CD4-positive, alpha-beta T cell treated with Interferon gamma for 1 hour (primary cell): ENCODE measurements around the gene PXDN.
"Not testable (repeated sequence)": the region's sequence is repeated elsewhere in the genome, so short reads cannot be mapped to it uniquely, and the experiment has no call there.

Experiments used
- DNase-seq: peaks from one replicate; pipeline ENCODE4 v3.0.0-alpha.2; 2020

PXDN gene

DNA sequence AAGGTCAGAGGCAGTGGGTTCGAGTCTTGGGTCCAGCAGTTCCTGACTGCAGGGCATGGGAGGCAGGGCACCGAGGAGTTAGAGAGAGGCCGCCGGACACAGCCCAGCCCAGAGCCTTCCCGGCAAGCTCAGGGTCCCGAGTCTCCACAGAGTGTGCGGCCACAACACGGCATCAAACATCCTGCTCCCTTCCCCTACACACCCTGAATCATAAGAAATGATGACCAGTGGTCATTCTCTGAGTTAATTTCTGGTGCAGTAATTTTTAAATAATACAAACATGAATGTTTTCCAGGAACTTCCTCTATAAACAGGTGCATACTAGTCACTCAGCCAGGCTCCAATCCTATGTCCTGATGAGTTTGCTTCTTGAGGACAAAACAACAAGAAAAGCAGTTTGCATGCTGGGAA is 118.0 kb downstream of the PXDN start:
- DNase-seq, result no peak

DNA sequence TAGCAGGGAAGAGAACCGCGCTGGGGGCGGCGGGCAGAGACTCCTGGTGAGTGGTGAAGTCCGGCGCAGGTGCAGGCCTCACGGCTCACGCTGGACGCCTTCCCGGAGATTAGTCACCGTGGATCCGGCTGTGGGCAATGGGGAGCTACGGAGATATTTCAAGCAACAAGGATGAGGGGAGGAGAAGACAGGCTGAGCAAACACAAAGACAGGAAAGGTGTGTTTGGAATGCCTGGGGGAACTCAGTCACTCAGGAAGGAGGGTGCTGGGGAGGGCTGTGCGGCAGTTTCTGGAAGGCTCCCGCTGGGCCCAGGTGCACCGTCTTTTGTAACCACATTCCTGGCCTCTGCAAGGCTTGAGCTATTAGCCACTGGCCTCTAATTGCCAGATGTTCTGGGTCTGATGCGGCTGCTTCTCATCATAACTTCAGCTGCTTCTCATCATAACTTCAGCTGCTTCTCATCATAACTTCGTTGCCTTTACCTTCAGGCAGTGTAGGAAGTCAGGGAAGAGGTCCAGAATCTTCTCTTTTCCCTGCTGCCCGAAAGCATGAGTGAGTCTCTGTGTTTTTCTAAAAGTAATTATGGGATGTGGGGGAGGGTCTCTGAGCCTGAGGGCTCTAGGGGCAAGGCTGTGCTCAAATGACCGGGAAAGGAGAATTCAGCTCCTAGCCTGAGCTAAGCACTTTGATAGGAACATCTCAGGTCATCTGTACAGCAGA is 118.9 kb downstream of the PXDN start:
- no peak for DNase-seq

DNA sequence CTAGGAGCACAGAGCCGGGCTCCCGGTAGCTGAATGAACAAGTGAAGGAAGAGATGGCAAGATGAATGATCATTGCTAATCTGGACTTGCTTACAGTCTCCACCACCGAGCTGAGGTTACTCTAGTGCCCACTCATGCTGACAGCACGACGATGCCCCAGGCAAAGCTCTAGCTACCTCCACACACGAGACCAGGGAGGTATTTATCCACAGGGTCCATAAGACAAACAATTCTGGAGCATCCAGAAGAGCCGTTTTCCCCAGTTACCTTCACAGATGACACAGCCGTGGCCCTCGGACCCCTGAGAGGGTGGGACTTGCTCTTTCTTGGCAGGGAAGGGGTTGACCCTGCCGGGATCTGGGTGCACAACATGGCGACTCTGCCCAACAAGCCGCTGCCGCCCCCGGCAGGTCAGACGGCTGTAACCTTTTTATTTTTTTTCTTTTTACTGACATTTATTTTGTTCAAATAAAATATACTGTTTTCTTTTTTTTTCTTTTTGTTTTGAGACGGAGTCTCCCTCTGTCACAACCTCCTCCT is 120.3 kb downstream of the PXDN start:
- no peak for DNase-seq

DNA sequence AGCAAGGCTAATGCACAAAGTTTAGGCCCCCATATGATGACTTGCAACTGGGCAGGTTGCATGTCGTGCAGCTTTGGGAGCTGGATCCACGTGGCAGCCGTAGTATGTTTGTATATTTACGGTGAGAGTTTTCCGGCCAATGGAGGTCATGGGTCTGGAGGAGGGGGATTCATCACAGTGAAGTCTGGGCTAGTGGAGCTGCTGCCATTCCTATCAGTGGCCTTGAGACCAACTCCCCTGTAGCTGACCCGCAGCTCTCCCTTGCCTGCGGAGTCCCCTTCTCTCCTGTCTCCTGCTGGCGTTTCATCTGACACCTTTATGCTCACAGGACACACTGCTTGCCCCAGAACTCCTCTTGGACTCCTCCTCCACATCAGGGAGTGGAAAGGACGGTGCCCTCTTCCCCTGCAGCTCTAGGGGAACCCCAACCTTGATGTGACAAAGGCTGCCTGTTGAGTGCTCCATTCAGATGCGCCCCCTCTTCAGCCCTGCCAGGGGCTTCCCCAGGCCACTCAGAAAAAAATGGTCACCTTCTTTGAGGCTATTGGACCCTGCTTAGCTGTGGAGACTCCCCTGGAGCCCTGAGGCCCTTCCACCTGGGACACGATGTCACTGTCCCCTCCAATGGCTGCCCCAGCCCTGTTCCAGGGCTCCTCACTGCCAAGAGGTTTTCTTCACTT is 121.7 kb downstream of the PXDN start:
- no peak for DNase-seq

DNA sequence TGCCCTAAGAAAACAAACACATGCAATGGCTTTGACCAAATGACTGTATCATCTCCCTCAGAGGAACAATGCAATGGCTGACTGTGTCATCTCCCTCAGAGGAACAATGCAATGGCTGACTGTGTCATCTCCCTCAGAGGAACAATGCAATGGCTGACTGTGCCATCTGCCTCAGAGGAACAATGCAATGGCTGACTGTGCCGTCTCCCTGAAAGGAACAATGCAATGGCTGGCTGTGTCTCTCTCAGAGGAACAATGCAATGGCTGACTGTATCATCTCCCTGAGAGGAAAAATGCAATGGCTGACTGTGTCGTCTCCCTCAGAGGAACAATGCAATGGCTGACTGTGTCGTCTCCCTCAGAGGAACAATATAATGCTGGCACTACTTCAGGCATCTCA is 122.3 kb downstream of the PXDN start:
- DNase-seq, result not testable (repeated sequence)

DNA sequence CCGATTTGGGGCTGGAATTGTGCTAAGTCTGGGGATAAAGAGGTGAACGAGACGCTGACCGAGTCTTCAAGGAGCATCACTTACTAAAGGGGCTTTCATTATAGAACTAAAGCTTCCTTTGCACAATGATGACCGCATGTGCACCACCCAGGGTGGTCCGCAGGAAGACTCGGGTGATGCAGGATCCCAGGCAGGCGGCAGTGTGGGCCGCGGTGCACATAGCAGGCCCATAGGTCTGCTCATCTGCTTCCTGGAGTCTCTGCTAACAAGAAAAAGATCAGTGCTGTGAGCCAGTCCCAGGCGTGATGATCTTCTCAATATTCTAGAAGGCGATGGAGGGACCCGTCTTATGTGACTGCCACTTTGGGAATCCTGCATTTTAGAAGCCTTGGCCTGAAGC is 122.8 kb downstream of the PXDN start:
- no peak for DNase-seq

DNA sequence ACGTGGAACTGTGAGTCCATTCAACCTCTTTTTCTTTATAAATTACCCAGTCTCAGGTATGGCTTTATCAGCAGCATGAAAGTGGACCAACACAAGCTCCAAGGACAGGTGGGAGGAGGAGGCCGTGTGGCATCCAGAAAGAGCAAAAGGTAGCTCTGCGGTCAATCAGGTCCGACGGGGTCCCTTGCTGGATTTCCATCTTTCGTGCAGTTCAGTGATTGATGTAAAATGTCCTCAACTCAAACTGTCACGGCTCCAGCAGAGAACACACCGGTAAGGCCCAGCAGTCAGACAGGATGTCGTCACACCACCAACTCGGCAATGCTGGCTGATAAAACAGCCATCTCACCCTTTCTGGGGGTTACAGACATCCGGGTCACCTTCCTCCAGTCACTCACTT is 123.3 kb downstream of the PXDN start:
- DNase-seq, result no peak

DNA sequence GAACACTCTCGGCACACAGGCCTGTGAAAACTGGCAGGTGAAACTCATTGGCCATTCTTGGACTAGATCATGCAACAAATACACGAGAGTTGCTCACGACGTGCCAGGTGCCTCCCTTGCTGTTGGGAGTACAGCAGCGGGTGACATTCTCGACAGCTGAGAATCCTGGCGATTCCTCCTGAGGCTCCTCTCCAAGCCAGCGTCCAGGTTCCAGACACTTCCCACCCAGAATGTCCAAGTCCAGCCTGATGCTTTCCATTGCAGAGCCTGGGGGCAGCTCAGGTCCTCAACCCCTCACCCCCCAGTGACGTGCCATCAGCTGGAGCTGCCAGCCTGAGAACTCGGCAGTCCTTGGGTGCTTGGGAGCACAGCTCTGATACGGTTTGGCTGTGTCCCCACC is 124.2 kb downstream of the PXDN start:
- no peak for DNase-seq

DNA sequence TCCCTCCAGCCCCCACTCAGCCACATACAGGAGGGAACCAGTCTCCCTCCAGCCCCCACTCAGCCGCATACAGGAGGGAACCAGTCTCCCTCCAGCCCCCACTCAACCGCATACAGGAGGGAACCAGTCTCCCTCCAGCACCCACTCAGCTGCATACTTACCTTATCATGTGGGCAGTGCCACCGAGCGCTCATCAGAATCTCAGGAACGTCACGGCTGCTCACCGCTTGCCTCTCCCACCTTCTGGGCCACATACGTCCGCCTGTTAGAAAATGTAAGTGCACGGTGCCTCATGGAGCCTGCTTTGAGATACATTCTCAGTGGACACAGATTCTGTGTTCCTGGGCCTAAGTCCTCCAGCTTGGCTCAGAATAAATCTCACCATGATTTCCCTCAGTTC is 124.8 kb downstream of the PXDN start:
- DNase-seq, result no peak

DNA sequence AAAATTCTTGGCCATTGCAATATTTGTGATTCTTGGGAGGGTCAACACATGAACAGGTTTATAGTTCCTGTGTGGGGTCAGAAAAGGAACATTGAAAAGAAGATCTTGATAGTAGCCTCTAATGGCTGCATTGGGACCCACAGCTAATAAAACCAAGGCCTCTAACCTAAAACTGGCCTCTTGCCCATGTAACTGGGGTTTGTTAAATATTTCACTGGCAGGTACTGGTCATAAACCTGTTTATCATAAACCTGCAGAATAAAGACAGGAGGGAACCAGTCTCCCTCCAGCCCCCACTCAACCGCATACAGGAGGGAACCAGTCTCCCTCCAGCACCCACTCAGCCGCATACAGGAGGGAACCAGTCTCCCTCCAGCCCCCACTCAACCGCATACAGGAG is 125.3 kb downstream of the PXDN start:
- DNase-seq, result no peak

DNA sequence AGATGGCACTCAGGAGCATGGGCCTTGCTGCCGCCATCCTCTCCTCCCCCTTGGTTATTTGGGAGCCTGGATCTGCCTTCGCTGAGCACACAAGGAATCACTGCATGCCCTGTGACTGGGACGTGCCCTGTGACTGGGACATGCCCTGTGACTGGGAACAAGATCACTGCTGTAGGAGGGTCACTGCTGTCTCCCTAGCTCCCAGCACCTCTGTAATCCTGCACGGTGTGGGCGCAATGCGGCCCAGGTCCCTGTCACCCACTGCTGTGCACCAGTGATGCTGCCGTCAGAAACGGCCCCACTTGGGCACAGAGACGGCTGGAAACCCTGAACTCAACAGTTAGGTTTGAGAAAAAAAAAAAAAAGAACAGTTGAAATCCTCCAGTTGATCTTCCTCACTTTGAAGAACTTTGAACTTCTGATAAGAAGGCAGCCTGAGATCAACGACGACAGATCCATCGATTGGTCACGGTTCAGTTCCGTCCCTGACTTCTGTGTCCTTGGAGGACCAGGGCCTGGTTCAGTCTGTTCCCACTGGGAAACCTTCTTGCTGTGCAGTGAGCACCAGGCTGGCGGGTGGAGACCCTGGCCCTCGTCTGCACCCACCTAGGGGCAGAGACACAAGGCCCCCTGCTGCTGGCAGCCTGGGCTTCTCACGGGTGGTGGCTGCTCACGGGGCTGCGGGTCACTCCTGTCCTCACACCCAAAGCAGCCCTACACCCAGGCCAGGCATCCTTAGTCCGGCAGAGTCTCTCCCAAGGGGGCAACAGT is 125.9 kb downstream of the PXDN start:
- DNase-seq, result no peak

DNA sequence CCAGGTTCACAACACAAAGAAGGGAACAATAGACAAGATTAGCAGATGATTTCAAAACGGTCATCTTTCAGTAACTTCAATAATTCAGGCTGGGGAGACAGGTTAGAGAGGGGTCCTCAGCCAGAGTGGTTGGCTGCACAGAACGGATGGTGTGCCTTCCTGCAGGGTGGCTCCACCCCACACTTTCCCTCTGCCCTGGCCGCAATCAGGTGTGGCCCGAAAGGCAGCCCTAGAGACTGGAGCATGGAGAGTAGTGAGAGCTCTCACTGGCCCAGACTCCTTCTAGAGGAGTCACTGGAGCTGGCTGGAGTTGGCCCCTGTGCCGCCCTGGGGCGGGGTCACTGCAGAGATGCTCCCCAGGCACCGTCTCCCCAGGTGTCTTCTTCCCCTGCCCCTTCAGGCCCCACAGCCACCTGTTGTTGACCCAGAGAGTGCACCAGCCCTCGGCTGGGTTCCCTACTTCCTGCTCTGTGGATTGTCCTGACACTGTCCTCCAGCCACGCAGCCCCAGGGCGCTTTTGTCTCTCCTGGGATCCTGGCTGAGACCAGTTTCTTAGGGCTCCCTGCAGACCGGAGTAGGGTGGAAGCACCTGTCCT is 126.8 kb downstream of the PXDN start:
- DNase-seq, result no peak

DNA sequence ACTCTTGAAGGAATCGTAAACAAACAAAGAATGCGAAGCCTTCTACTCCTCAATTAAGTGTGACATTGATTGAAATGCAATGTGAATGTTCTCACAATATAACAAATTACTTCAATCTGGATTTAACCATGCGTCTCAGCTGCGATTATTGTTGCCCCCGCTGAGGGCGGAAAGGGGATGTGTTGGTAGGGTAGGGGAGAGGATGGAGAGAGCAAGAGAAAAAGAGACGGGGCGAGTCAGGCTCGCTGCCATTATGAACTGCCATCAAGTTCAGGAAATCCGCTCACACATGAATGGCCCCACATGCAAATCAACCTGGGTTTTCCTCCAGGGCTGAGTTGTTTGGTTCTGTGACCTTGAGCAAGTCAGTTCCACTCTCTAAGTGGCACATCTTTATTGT is 129.8 kb downstream of the PXDN start:
- peak; percentile 36 for DNase-seq

DNA sequence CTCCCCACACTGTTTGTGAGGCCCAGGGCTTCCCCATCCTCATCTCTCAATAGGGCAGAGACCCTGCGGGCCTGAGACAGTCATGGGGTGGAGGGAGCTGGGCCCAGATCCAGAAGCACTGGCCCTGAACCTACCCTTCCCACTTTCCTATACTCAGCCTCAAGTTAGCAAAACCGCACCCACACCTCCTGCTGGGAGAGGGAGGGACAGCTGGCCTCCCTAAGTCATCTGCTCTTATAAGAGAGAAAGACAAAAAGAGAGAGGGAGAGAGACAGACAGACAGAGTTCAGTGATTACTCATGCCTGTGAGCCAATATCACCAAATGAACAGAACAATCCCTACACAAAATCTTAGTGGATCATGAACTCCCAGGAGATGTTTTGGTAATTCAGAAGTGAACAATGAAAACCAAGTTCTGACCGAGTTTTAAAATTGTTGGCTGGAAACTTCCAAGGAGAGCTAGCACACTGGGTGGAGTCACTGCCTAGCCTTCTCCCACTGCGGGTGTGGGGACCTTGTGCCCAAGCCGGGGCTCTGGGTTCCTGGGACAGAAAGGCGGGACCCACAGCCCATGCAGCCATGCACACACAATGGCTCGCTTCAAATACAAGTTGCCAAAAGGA is 130.5 kb downstream of the PXDN start:
- DNase-seq, result no peak

DNA sequence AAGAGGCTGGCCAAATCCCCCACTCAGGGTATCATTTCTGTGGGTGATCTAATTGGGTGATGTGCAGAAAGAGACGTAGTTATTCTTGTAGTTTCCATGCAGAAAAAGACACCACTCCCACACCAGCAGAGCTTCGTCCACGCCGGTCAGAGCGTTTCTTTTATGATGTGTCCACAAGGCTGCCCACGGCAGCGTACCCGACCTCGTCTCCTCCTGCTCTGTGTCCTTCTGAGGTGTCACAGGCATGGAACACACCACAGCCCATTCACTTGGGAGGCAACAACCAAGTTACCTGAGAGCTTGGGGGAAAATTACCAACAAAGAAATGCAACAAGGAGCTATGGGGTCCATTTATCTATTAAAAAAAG is 131.3 kb downstream of the PXDN start:
- DNase-seq, result no peak

DNA sequence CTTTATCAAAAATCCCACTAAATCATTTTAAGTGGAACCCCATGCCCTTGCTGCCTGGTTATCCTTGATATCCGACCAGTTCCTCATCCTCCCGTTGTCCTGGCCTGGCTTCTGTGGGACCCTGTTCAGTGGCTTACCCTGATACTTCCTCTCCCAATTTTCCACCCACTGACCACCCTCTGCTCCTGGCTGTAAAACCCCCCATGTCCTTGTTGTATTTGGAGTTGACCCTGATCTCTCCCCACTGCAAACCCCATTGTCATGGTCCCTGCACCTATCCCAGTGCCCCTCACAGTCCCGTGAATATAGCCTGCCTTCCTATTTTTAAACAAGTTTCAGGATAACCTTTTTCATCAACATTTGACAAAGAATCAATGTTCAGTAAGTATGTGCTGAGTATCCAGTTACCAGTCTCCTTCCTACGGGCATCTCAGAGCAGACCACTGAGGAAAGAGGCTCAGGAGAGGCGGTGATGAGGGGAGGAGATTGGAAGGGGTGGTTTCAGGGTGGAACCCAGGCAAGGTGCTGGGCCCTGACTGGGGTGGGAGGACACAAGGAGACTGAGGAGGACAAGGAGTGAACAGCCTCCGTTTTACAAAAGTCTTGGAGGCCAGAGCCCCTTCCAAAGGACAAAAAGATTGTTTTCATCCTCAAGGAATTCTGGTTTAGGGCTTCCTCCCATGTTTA is 131.8 kb downstream of the PXDN start:
- DNase-seq, result no peak

DNA sequence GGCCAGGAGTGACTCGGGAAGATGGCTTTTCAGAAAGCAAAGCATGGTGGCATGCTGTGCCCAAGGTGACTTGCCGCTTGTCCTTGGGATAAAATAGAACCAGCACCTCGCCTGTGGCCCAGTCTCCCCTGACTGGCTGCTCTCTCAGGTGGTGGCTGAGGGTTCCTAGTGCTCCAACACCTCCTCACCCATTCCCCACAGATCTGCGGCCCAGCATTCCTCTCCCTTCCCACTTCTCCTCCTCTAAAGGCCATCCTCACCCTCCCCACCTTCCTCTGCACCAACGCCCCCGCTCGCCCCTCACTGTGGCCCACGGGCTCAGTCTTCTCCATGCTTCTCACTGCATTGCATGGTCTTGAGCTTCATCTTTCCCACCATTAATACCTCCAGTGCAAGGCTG is 132.4 kb downstream of the PXDN start:
- DNase-seq, result no peak

DNA sequence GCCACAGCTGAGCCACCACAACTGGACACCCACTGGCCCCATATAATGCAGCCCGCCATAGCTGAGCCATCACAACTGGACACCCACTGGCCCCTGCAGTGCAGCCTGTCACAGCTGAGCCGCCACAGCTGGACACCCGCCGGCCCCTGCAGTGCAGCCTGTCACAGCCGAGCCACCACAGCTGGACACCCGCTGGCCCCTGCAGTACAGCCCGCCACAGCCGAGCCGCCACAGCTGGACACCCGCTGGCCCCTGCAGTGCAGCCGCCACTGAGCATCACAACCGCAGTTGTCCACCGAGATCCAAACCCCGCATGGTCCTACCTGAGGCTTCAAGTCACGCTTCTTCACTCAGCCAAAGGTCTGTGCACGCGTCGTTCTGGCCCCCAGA is 134.2 kb downstream of the PXDN start:
- no peak for DNase-seq

DNA sequence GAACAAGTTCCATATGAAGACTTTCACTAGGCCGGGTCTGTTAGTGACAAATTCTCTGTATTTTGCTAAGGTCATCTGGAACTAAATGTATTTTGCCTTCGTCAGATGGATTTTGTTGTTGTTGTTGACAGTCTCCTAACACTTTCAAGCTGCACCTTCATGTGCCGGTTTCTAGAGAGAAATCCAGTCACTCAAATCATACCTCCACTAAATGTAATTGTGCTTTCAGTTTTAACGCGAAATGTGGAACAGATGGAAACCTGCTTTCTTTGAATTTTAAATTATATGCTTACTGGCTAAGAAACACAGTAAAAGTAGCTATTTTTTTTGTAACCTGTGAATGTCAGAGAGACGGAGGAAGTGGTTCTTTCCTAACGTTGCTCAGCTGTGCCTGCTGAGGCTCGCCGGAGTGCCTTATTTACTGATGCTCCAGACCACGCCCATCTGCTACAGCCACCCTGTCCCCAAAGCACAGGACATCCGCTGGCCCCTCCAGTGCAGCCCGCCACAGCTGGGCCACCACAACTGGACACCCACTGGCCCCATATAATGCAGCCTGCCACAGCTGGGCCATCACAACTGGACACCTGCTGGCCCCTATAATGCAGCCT is 134.7 kb downstream of the PXDN start:
- no peak for DNase-seq

DNA sequence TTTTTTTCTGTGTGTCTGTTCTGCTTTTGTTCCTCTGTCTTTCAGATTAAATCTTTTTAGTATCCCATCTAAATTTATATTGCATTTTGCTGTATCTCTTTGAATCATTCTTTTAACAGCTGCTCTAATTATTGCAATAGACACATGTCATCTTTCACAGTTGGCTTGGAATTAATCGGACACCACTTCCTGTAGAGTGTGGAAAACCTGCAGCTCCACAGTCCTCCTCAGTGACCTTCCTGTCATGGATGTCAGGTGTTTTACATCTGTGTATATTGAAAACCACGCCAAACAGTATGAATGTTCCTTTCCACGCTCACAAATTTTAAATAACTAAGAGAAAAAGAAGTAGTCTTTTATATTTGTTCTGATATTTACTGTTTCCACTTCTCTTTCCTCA is 135.3 kb downstream of the PXDN start:
- DNase-seq, result no peak

DNA sequence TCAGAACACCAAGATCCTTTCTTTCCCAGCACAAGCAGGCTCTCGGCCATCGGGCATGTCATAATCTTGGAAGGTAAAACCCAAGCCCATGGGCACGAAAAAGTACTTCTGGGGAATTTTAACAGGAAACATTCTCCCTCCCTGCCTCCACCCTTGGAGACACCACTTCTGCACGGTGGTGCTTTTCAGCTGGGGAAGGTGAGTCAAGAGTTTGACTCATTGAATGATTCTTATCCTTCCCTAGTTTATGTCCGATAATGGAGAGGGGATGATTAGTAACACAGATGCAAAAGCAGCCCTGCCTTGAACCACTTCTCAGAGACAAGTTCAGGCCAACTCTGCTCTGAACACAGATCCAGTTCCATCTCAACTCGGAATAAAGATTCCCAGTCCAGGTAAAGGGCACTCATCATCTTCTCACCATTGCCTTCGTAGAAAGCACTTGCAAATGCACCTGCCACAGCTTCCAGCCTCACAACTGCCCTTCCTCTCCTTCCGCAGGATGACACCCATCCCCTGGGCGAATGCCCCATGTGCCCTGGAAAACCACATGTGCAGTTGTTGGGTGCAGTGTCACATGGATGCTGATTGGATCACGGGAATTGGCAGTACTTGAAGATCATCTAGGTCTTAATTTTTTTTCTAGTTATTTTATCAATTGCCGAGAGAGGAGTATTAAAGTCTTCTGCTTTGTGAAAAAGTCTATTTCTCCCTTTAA is 136.2 kb downstream of the PXDN start:
- no peak for DNase-seq
